Retinal pigment epithelial cell (primary cell): Measurements from ENCODE around the gene CACNA1C.

ENCODE experiments used
- DNase-seq: peaks from one replicate; pipeline ENCODE4 v3.0.0-alpha.2; 2010; ENCODE audit warnings: low read depth
- H3K4me3 ChIP-seq: 2 replicates; pipeline ENCODE4 v1.5.1; 2011; ENCODE audit warnings: mild to moderate bottlenecking, low read length, control low read depth, moderate library complexity
- CTCF ChIP-seq: conservative IDR thresholded peaks from 2 replicates; pipeline ENCODE4 v1.5.1; 2011; ENCODE audit warnings: low read depth, low read length, control low read depth, inconsistent platforms

The CACNA1C gene

DNA sequence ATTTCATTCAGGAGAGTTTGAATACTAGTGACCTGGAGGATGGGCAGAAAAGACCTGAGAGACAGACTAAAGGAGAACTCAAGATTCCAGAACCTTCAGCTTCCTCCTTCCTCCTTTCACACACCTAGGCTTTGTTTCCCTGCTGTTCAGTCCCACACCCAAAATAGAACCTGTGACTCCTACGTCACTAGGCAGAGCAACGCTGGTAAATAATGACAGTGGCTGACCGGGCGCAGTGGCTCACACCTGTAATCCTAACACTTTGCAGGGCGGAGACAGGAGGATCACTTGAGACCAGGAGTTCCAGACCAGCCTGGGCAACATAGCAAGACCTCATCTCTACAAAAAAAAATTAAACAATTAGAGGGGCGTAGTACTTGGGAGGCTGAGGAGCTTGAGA lies 575.6 kb downstream of the CACNA1C start:
- no peak overlapping the region for H3K4me3 ChIP-seq
- no peak for DNase-seq
- no peak for TF ChIP-seq CTCF

- H3K4me3 ChIP-seq = no peak overlapping the region
- TF ChIP-seq CTCF = no peak
- no peak for DNase-seq
Observed at GRCh38 chr12:2629051-2629450, 576.3 kb downstream of the CACNA1C start.

GRCh38 chr12:2631653-2632350 lies 579.0 kb downstream of the CACNA1C start:
- no peak overlapping the region for H3K4me3 ChIP-seq
- TF ChIP-seq CTCF = no peak
- no peak for DNase-seq

DNA sequence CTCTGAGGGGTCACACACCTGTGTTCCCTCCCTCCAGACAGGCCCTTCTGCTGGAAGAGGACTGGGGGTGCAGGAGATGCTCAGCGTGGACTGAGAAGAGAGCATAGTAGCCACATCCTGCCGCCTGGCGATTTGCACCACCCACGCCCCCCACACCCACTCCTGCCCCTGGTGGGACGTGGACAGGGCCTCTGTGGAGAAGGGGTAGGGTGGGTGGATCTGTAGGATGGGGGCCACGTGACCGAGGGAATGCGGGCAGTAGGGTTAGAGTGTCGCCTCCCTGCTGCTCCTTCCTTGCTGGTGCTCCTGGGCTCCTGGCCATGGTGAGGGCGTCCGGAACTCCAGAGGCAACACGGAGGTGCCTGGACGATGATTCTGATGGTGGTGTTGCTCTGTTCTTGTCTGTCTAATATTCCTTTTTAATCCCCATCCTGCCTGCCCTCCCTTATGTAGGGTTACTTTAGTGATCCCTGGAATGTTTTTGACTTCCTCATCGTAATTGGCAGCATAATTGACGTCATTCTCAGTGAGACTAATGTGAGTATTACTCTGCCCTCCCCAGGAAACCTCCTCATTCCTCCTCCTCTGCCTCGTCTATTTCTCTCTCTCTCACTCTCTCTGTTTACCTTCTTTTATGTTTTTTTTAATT lies 580.5 kb downstream of the CACNA1C start:
- TF ChIP-seq CTCF = no peak
- no peak overlapping the region for H3K4me3 ChIP-seq
- no peak for DNase-seq

DNA sequence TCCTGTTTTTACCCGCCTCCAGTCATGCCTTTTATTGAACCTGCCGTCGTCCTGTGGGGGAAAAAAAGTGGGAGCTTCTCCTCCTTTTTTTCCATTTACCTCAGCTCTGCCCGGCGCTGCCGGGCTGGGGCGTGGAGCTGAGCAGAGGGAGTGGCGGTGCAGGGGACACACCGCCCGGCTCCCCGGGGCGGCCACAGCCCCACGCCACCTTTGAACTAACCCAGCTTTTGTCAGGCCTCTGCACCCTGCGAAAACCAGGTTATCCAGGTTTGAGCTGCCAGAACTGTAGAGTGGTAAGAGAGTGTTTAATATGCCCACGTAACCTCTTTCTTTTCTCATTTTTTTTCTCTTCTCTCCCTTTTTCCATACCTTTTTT lies 581.0 kb downstream of the CACNA1C start:
- DNase-seq = no peak
- no peak for TF ChIP-seq CTCF
- no peak overlapping the region for H3K4me3 ChIP-seq

GRCh38 chr12:2634471-2634870 lies 581.7 kb downstream of the CACNA1C start:
- no peak overlapping the region for H3K4me3 ChIP-seq
- no peak for DNase-seq
- no peak for TF ChIP-seq CTCF

DNA sequence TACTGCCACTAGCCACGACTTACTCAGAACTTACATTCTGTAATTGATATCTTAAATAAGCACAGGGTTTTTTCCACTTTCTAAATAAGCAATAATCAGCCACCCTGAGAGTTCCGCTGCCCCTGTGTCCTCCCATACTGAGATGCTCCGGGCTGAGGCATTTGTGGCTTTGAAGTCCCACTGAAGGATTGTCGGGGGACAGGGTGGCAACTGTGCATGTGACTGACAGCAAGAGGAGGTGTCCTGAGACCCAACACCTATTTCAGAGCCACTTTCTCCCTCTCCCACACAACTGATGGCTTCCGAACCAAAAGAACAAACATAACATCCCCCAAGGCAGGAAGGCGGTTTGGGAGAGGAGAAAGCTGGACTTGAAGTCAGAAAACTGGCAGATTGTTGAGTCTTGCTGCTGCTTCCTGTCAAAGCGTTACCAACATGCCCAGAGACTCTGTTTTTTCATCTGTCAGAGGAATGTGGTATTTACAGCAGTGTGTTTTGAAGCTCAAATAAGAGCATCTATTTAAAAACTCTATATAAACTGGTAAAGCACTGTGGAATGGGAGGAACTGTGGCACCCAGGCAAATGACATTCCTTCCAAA lies 584.1 kb downstream of the CACNA1C start:
- DNase-seq = no peak

More for the DNA sequence above, 584.1 kb downstream of the CACNA1C start:
- no peak for TF ChIP-seq CTCF
- H3K4me3 ChIP-seq = no peak overlapping the region
